Activated T-cell treated with anti-CD3 and anti-CD28 coated beads, Interleukin-2, amount 50 U/mL, for 24 hours (primary cell): Measurements from ENCODE around the gene ATP10A.

Experiments
- DNase-seq: peaks from one replicate; pipeline ENCODE4 v3.0.0-alpha.2; 2020
- H3K27ac Mint-ChIP-seq: 2 replicates; pipeline ENCODE4 v1.8.0; 2020; ENCODE audit warnings: mild to moderate bottlenecking, mixed read lengths
- H3K27me3 Mint-ChIP-seq: 2 replicates; pipeline ENCODE4 v1.8.0; 2020; ENCODE audit warnings: mixed read lengths
- H3K36me3 Mint-ChIP-seq: 2 replicates; pipeline ENCODE4 v1.8.0; 2020; ENCODE audit warnings: low read depth, mixed read lengths
- H3K4me1 Mint-ChIP-seq: 2 replicates; pipeline ENCODE4 v1.8.0; 2020; ENCODE audit warnings: low read depth, mixed read lengths
- H3K4me3 Mint-ChIP-seq: 2 replicates; pipeline ENCODE4 v1.8.0; 2020; ENCODE audit warnings: mild to moderate bottlenecking, moderate library complexity, mixed read lengths
- H3K9me3 Mint-ChIP-seq: 2 replicates; pipeline ENCODE4 v1.8.0; 2020; ENCODE audit warnings: mixed read lengths

ATP10A gene

GRCh38 chr15:25792128-25792527 is 71.0 kb downstream of the ATP10A start:
- no peak for DNase-seq

GRCh38 chr15:25790000-25790660 is 73.0 kb downstream of the ATP10A start:
- H3K27me3 Mint-ChIP-seq, result no peaks in the 10 kb centered on the region
- H3K9me3 Mint-ChIP-seq, result no peaks in the 10 kb centered on the region
- peak; percentile 62 for DNase-seq
- H3K36me3 Mint-ChIP-seq, result peaks cover 24% of the 10 kb centered on the region
- H3K27ac Mint-ChIP-seq, result peak overlapping the region; percentile 96
- H3K4me3 Mint-ChIP-seq, result peak overlapping the region; percentile 58
- H3K4me1 Mint-ChIP-seq, result peaks cover 82% of the 10 kb centered on the region

More at GRCh38 chr15:25792128-25792527, 71.0 kb downstream of the ATP10A start:
- Mint-ChIP-seq H3K4me1 (peaks cover 89% of the 10 kb centered on the region), H3K9me3 (no peaks in the 10 kb centered on the region), H3K4me3 (no peak overlapping the region), H3K27ac (peak overlapping the region; percentile 18), H3K36me3 (peaks cover 18% of the 10 kb centered on the region), H3K27me3 (no peaks in the 10 kb centered on the region)

- Mint-ChIP-seq H3K4me1 (peaks cover 80% of the 10 kb centered on the region), H3K27ac (peak overlapping the region; percentile 96), H3K27me3 (no peaks in the 10 kb centered on the region), H3K36me3 (peaks cover 24% of the 10 kb centered on the region), H3K9me3 (no peaks in the 10 kb centered on the region), H3K4me3 (peak overlapping the region; percentile 58)
- DNase-seq, result peak; percentile 20
Measured at GRCh38 chr15:25789616-25789999, 73.5 kb downstream of the ATP10A start.

GRCh38 chr15:25789211-25789610 is 73.9 kb downstream of the ATP10A start:
- Mint-ChIP-seq H3K27me3 (no peaks in the 10 kb centered on the region), H3K4me1 (peaks cover 79% of the 10 kb centered on the region), H3K36me3 (peaks cover 21% of the 10 kb centered on the region), H3K9me3 (no peaks in the 10 kb centered on the region), H3K27ac (peak overlapping the region; percentile 59), H3K4me3 (no peak overlapping the region)
- no peak for DNase-seq

- Mint-ChIP-seq H3K27ac (peak overlapping the region; percentile 35), H3K9me3 (no peaks in the 10 kb centered on the region)
- peak; percentile 30 for DNase-seq
Measured at GRCh38 chr15:25787855-25788520, 75.1 kb downstream of the ATP10A start.

GRCh38 chr15:25787381-25787780 is 75.7 kb downstream of the ATP10A start:
- no peak for DNase-seq
- no peaks in the 10 kb centered on the region for H3K9me3 Mint-ChIP-seq
- peaks cover 75% of the 10 kb centered on the region for H3K4me1 Mint-ChIP-seq
- H3K4me3 Mint-ChIP-seq, result no peak overlapping the region
- H3K27me3 Mint-ChIP-seq, result no peaks in the 10 kb centered on the region
- H3K36me3 Mint-ChIP-seq, result peaks cover 20% of the 10 kb centered on the region
- peak overlapping the region; percentile 64 for H3K27ac Mint-ChIP-seq

More at GRCh38 chr15:25787855-25788520, 75.1 kb downstream of the ATP10A start:
- Mint-ChIP-seq H3K27me3 (no peaks in the 10 kb centered on the region), H3K4me1 (peaks cover 78% of the 10 kb centered on the region), H3K4me3 (no peak overlapping the region), H3K36me3 (peaks cover 23% of the 10 kb centered on the region)

DNA sequence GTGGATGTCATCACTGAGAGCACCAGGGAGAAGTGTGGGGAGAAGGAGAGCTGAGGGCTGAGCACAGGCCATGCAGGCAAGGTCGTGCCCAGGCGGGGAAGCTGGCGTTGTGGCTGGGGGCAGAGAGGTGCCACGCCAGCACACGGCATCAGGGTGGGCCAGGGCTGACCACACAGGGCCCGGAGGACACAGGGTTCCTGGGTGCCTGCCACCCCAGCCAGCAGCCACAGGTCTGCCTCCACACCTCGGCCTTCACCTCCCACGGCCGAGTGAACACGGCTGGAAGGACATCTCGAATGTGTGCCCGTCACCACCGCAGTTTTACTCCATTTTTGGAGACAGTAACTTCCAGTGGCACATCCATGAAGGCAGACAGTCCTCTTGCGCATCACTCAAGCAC is 77.1 kb downstream of the ATP10A start:
- H3K9me3 Mint-ChIP-seq, result no peaks in the 10 kb centered on the region
- H3K27me3 Mint-ChIP-seq, result no peaks in the 10 kb centered on the region
- H3K4me3 Mint-ChIP-seq, result no peak overlapping the region
- H3K36me3 Mint-ChIP-seq, result peaks cover 26% of the 10 kb centered on the region
- peak overlapping the region; percentile 77 for H3K27ac Mint-ChIP-seq
- DNase-seq, result no peak
- H3K4me1 Mint-ChIP-seq, result peaks cover 61% of the 10 kb centered on the region

GRCh38 chr15:25785641-25786025 is 77.5 kb downstream of the ATP10A start:
- Mint-ChIP-seq H3K36me3 (peaks cover 30% of the 10 kb centered on the region), H3K27ac (peak overlapping the region; percentile 77), H3K9me3 (no peaks in the 10 kb centered on the region), H3K27me3 (no peaks in the 10 kb centered on the region), H3K4me1 (peaks cover 57% of the 10 kb centered on the region), H3K4me3 (no peak overlapping the region)
- DNase-seq, result no peak

- no peaks in the 10 kb centered on the region for H3K9me3 Mint-ChIP-seq
- peaks cover 51% of the 10 kb centered on the region for H3K4me1 Mint-ChIP-seq
- peak overlapping the region; percentile 77 for H3K27ac Mint-ChIP-seq
- no peak overlapping the region for H3K4me3 Mint-ChIP-seq
- H3K36me3 Mint-ChIP-seq, result peaks cover 36% of the 10 kb centered on the region
- DNase-seq, result peak; percentile 26
- no peaks in the 10 kb centered on the region for H3K27me3 Mint-ChIP-seq
Measured at GRCh38 chr15:25784876-25785640, 78.1 kb downstream of the ATP10A start.

DNA sequence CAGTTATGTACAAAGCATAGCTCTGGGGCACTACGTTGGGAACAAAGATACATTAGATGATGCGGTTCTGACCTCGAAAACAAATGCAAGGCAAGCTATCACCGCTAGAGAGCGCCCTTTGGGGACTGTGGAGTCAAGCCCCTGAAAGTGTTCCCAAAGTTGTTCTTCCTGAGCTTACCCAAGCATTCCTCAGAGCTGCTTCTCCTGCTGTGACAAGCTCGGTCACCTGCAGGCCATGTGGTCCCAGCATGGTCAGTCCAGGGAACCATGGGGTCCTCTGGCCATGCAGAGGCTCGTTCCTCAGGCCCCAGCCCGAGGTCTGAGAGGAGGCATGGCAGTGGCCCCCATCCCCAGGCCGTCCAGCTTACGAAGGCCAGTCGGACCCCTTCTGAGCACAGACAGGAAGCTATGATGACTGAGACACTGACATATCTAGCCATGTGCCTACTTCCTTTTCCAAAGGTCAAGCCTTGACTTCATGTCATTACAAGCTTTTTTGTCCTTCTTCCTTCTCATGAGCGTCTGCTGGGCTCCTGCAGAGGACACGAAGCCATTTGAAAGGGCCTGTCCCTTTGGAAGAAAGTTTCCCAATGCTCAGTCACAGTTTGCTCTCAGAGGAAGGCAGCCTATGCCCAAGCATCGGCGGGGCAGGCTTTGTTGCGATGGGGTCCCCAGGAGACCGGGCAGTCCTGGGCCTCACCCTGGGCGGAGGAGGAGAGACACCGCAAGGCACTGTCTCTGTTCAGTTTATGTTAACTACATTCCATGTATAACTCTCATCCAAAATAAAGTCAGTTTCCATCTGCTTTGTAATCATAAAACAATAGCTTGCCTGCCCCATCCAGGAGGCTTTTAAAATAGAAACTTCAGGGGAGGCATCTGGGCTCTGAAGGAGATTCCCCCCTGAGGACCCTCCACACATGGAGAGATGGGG is 79.3 kb downstream of the ATP10A start:
- Mint-ChIP-seq H3K4me3 (no peak overlapping the region), H3K27ac (peak overlapping the region; percentile 70), H3K4me1 (peaks cover 49% of the 10 kb centered on the region), H3K9me3 (no peaks in the 10 kb centered on the region), H3K36me3 (peaks cover 42% of the 10 kb centered on the region), H3K27me3 (no peaks in the 10 kb centered on the region)
- peak; percentile 65 for DNase-seq

GRCh38 chr15:25783134-25783533 is 80.0 kb downstream of the ATP10A start:
- H3K4me1 Mint-ChIP-seq, result peaks cover 49% of the 10 kb centered on the region
- H3K9me3 Mint-ChIP-seq, result no peaks in the 10 kb centered on the region
- H3K27ac Mint-ChIP-seq, result peak overlapping the region; percentile 70
- DNase-seq, result no peak
- H3K27me3 Mint-ChIP-seq, result no peaks in the 10 kb centered on the region
- no peak overlapping the region for H3K4me3 Mint-ChIP-seq
- peaks cover 43% of the 10 kb centered on the region for H3K36me3 Mint-ChIP-seq

DNA sequence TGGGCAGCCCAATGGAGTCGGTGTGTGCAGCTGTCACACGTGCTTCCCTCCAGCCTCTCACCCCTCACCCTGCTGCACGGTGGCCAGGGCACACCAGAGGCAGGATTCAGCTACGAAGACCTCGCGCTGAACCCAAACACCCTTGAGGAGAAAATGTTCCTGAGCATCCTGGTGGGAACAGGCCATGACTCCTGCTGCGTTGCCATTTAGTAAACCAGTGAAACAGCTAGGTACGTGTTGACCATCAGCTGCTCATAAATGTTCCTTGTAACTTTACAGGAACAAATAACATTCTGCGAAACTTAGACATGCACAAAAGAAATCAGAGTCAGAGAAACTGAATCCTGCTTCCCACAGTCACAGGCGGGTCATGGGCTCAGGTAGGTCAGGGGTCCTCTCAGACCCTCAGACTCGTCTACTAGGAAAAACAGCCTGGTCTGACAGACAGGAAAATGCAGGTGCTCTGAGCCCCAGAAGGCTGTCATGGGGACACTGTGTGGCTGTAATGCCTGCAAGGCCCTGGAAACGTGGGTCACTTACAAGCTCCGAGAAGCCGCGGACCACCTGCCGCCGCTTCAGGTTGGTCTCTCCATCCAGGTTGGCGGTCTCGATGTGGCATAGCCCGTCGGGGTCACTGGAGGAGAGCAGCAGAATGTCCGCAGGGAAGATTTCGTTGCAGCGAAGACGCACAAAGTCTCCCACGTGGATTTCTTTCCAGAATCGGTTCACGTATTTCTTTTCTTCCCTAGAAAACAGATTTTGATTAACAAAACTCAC is 82.5 kb downstream of the ATP10A start:
- Mint-ChIP-seq H3K36me3 (peaks cover 60% of the 10 kb centered on the region), H3K4me1 (peaks cover 49% of the 10 kb centered on the region), H3K9me3 (no peaks in the 10 kb centered on the region), H3K27ac (no peak overlapping the region), H3K4me3 (no peak overlapping the region), H3K27me3 (no peaks in the 10 kb centered on the region)
- no peak for DNase-seq

DNA sequence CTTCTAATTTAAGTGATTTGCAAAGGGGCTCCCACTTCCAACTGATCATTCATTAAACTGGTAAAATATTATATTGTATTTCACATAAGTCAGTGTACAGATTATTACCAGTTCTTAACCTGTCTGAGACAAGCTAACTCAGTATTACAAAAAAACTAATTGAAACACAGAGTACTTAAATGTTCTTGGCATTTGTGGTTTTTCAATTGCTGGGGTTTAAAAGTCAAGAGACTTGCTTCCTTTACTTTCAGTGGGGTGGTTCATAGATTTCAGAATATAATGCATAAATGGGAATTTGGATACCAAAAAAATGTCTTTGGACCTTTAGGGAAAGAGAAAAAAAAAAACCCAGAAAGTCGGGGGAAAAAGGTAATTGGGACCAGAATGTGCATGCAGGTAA is 85.0 kb downstream of the ATP10A start:
- no peak for DNase-seq
- H3K4me3 Mint-ChIP-seq, result no peak overlapping the region
- H3K27ac Mint-ChIP-seq, result peak overlapping the region; percentile 66
- H3K27me3 Mint-ChIP-seq, result no peaks in the 10 kb centered on the region
- H3K9me3 Mint-ChIP-seq, result no peaks in the 10 kb centered on the region
- H3K4me1 Mint-ChIP-seq, result peaks cover 37% of the 10 kb centered on the region
- peaks cover 67% of the 10 kb centered on the region for H3K36me3 Mint-ChIP-seq
